Measurements from ENCODE around the gene CLHC1. TPM values are rescaled to one million over a fixed set of nuclear protein-coding genes. Genes with fewer than 3 reads are reported as not detected.

The CLHC1 gene
- total RNA-seq, 4 donors from 2014 or later: 3.4 to 15.0 (median 6.4) TPM

DNA sequence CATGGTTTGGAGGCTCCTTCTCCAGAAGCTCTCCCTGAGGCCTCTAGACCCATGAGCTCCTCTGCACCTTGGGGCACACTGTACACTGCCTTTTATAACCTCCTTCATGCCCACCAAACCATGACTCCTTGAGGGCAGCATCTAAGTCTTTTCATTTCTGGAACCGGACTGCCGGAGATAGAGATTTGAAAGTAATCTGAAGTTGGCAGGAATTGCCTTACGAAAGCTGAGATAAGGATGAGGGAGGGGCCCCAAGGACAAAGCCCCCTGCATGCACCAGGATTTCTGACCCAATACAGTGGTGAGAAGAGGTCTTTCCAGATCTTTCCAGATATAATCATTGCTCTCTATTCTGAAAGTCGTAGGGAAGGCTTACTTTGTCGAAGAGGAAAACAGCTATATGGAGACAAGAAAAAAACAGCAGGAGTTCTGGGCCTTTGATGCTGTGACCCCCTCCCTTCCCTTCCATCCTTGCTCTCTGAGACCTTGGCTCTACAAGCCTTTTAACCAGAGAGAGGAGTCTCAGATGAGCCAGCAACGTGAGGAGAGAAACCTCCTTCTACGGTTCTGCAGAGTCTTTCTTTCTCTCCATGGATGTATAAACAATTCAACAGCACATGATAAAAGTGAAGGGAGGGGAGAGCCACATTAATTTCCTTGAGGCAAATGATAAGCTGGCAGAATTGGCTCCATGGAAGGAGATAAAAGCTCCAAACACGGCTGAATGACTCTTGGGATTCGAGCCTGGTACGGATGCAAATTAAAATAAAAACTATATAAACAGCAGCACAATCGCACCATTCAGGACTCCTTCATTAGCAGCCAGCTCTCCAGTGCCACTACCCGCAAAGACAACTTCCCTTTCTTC lies 93.8 kb downstream of the CLHC1 start:
- peak overlapping the region; percentile 7 to 71 (median 58) for H3K27ac ChIP-seq (replicated peaks in 1 of 4)
- 50% methylated on average over 12 of the region's 12 CpGs for WGBS
- no peaks in the 10 kb centered on the region for H3K27me3 ChIP-seq
- no peak for DNase-seq (ENCODE audit: extremely low spot score)
- TF ChIP-seq POLR2A (IDR thresholded peaks at IDR 0.05; ENCODE audit: low read depth): no peak
- no peak for TF ChIP-seq EP300 (IDR thresholded peaks at IDR 0.05)
- TF ChIP-seq, protein P1, sequence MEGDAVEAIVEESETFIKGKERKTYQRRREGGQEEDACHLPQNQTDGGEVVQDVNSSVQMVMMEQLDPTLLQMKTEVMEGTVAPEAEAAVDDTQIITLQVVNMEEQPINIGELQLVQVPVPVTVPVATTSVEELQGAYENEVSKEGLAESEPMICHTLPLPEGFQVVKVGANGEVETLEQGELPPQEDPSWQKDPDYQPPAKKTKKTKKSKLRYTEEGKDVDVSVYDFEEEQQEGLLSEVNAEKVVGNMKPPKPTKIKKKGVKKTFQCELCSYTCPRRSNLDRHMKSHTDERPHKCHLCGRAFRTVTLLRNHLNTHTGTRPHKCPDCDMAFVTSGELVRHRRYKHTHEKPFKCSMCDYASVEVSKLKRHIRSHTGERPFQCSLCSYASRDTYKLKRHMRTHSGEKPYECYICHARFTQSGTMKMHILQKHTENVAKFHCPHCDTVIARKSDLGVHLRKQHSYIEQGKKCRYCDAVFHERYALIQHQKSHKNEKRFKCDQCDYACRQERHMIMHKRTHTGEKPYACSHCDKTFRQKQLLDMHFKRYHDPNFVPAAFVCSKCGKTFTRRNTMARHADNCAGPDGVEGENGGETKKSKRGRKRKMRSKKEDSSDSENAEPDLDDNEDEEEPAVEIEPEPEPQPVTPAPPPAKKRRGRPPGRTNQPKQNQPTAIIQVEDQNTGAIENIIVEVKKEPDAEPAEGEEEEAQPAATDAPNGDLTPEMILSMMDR (IDR thresholded peaks at IDR 0.05): no peak
- TF ChIP-seq POLR2AphosphoS5 (IDR thresholded peaks at IDR 0.05): no peak
- H3K4me1 ChIP-seq: peaks cover 8 to 76% (median 55%) of the 10 kb centered on the region in 4 donors
- no peak overlapping the region for H3K4me3 ChIP-seq
- no peaks in the 10 kb centered on the region for H3K9me3 ChIP-seq
- intact Hi-C loops (cut with DNase I): no loop called here
- H3K36me3 ChIP-seq: no peaks in the 10 kb centered on the region

DNA sequence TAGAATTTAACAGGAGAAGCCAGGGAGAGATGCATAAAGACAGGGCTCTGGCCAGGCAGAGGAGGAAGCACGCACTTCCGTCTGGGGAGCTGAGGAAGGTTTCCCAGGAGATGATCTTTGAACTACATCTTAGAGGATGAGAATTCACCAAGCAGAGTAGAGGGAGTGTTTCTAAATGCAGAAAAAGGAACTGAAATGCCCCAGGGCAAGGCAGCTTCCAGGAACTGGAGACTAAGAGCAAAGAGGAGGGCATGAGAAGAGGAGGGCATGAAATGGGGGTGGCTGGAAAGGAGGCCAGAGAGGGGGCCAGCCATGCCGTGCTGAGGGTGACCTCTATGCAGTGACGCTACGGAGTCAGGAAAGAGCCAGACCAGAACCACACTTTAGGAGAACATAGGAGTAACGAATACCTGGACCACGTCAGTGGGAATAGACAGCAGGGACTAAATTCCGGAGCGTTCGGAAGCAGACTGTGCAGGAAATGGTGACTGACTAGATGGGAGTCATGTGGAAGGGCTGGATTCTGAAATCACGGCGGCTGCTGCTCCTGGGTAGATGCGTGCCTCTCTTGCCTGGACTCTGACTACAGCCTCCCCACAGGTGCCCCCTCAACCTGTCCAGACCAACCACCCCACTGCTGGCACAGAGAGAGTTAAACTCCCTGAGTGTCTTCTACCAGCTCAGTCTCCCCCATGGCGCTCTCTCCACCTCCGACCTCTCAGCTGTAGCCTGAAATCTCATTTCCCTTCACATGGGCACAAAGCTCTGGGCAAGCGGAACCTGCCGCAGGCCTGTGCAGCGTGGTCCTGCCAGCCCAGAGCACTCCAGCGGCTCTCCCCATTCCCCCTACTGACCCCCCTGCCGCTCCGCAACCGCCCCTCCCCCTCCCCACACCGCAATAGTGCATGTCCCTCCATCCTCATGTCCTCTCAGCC lies 94.8 kb downstream of the CLHC1 start:
- peak overlapping the region; percentile 29 to 71 (median 58) for H3K27ac ChIP-seq (replicated peaks in 1 of 4)
- H3K36me3 ChIP-seq: no peaks in the 10 kb centered on the region
- DNase-seq (ENCODE audit: extremely low spot score): no peak
- peaks cover 8 to 79% (median 54%) of the 10 kb centered on the region in 4 donors for H3K4me1 ChIP-seq
- TF ChIP-seq POLR2A (IDR thresholded peaks at IDR 0.05; ENCODE audit: low read depth): no peak
- TF ChIP-seq, protein P1 (IDR thresholded peaks at IDR 0.05): no peak
- TF ChIP-seq POLR2AphosphoS5 (IDR thresholded peaks at IDR 0.05): no peak
- TF ChIP-seq EP300 (IDR thresholded peaks at IDR 0.05): no peak
- intact Hi-C loops (cut with DNase I): no loop called here
- H3K4me3 ChIP-seq: no peak overlapping the region
- H3K27me3 ChIP-seq: no peaks in the 10 kb centered on the region
- 64% methylated on average over 23 of the region's 23 CpGs for WGBS
- H3K9me3 ChIP-seq: no peaks in the 10 kb centered on the region

DNA sequence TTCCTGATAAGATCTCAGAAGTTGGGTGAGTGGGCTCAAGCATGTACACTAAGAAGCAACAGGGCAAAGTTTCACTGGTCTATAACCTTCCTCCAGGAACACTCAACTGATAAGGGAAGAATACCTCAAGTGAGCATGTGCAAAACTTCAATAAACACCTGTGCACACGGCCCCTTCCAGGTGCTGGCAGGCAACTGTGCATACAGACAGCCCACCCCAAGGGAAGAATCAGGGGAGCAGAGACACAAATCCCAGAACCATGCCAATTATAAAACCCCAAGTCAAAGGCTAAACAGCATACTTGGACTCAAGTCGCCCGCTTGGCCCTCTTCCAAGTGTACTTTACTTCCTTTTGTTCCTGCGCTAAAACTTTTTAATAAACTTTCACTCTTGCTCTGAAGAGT lies 96.0 kb downstream of the CLHC1 start:
- H3K9me3 ChIP-seq: no peaks in the 10 kb centered on the region
- peaks cover 8 to 68% (median 47%) of the 10 kb centered on the region in 4 donors for H3K4me1 ChIP-seq
- intact Hi-C loops (cut with DNase I): no loop called here
- H3K27ac ChIP-seq (replicated peaks in 1 of 4): no peak overlapping the region
- H3K36me3 ChIP-seq: no peaks in the 10 kb centered on the region
- WGBS: 71% methylated on average over 4 of the region's 4 CpGs
- DNase-seq (ENCODE audit: extremely low spot score): no peak
- no peak overlapping the region for H3K4me3 ChIP-seq
- H3K27me3 ChIP-seq: no peaks in the 10 kb centered on the region
- TF ChIP-seq, protein P1 (IDR thresholded peaks at IDR 0.05): no peak
- TF ChIP-seq POLR2A (IDR thresholded peaks at IDR 0.05; ENCODE audit: low read depth) (no peak), EP300 (IDR thresholded peaks at IDR 0.05) (no peak), POLR2AphosphoS5 (IDR thresholded peaks at IDR 0.05) (no peak)

DNA sequence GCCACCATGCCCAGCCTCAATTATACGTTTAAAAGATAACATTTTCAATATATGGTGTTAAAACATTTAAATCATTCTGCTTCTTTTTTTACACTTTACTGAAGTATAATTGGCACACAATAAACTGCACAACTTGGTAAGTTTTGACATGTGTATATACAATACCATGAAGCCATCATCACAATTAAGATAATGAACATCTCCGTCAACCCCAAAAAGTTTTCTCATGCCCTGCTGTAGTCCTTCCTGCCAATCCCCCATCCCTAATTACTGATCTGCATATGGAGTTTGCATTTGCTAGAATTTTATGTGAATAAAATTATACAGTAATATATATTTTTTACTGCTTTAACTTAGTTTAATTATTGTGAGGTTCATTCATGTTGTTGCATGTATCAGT lies 96.6 kb downstream of the CLHC1 start:
- no peaks in the 10 kb centered on the region for H3K36me3 ChIP-seq
- DNase-seq (ENCODE audit: extremely low spot score): no peak
- WGBS: 82% methylated on average over 2 of the region's 2 CpGs
- no peak for TF ChIP-seq EP300 (IDR thresholded peaks at IDR 0.05)
- TF ChIP-seq, protein P1 (IDR thresholded peaks at IDR 0.05): no peak
- no peak for TF ChIP-seq POLR2AphosphoS5 (IDR thresholded peaks at IDR 0.05)
- no peak for TF ChIP-seq POLR2A (IDR thresholded peaks at IDR 0.05; ENCODE audit: low read depth)
- no peaks in the 10 kb centered on the region for H3K27me3 ChIP-seq
- no peak overlapping the region for H3K4me3 ChIP-seq
- no peak overlapping the region for H3K27ac ChIP-seq (replicated peaks in 1 of 4)
- H3K4me1 ChIP-seq: peaks cover 8 to 63% (median 42%) of the 10 kb centered on the region in 4 donors
- no peaks in the 10 kb centered on the region for H3K9me3 ChIP-seq
- intact Hi-C loops (cut with DNase I): no loop called here
